GM21825 (cell line): ENCODE results near the gene UBTD1.

Experiments
- ATAC-seq: cut with Tn5 transposase; IDR thresholded peaks from one replicate; pipeline ENCODE4 v1.9.1; 2021; ENCODE audit warnings: mild to moderate bottlenecking, moderate library complexity; ENCODE audit not compliant: unreplicated experiment

Gene UBTD1

GRCh38 chr10:97580421-97581367, 82.0 kb downstream of the UBTD1 start:
- no peak for ATAC-seq

- ATAC-seq, result no peak
Measured at GRCh38 chr10:97582169-97582568, 83.4 kb downstream of the UBTD1 start.

- ATAC-seq, result no peak
Measured at GRCh38 chr10:97583476-97583875, 84.8 kb downstream of the UBTD1 start.

- ATAC-seq, result no peak
Measured at GRCh38 chr10:97584060-97584797, 85.5 kb downstream of the UBTD1 start, which contains the start of gene HOGA1. Gene HOGA1 (plus strand): TSS chr10:97584389. CDS start chr10:97584704, 315 bp downstream.

- no peak for ATAC-seq
Measured at GRCh38 chr10:97584798-97585438, 86.2 kb downstream of the UBTD1 start.

GRCh38 chr10:97585439-97585811, 86.7 kb downstream of the UBTD1 start:
- no peak for ATAC-seq

- no peak for ATAC-seq
Measured at GRCh38 chr10:97587183-97587582, 88.5 kb downstream of the UBTD1 start.

GRCh38 chr10:97589479-97589878, 90.8 kb downstream of the UBTD1 start, which contains the start of gene C10orf62:
Gene C10orf62 (plus strand): TSS chr10:97589721. CDS start chr10:97589898, 177 bp downstream.
- no peak for ATAC-seq

GRCh38 chr10:97590082-97590747, 91.5 kb downstream of the UBTD1 start:
- no peak for ATAC-seq

GRCh38 chr10:97590748-97591495, 92.2 kb downstream of the UBTD1 start:
- no peak for ATAC-seq

- ATAC-seq, result no peak
Measured at GRCh38 chr10:97593421-97593820, 94.7 kb downstream of the UBTD1 start.

GRCh38 chr10:97596101-97597082, 97.7 kb downstream of the UBTD1 start:
- no peak for ATAC-seq

GRCh38 chr10:97597778-97598177, 99.1 kb downstream of the UBTD1 start:
- ATAC-seq, result no peak

- no peak for ATAC-seq
Measured at GRCh38 chr10:97598407-97599271, 99.9 kb downstream of the UBTD1 start.

- no peak for ATAC-seq
Measured at GRCh38 chr10:97599272-97599619, 100.5 kb downstream of the UBTD1 start.

GRCh38 chr10:97600616-97601015, 101.9 kb downstream of the UBTD1 start:
- ATAC-seq, result no peak

- no peak for ATAC-seq
Measured at GRCh38 chr10:97601268-97602215, 102.8 kb downstream of the UBTD1 start.
